Prostate gland (tissue), 2 donors: Measurements from ENCODE around the gene CHST12. TPM values are rescaled to one million over a fixed set of nuclear protein-coding genes. Genes with fewer than 3 reads are reported as not detected.

Experiments used
- DNase-seq: peaks from one replicate; pipeline ENCODE4 v3.0.0-alpha.2; 2019; ENCODE audit warnings: low spot score
- H3K27ac ChIP-seq, 2 donors: fragments of 200-600 bp; sonication (generic); 2 replicates each; pipeline ENCODE4 v1.5.1; 2017 to 2019
- H3K27me3 ChIP-seq: fragments of 200-600 bp; sonication (generic); replicated peaks from 2 replicates; pipeline ENCODE4 v1.5.1; 2019; ENCODE audit not compliant: insufficient read depth
- H3K36me3 ChIP-seq, 2 donors: fragments of 200-600 bp; sonication (generic); 1 replicate in 1 of 2; 2 replicates in 1 of 2; pipeline versions ENCODE4 v1.5.1 to v1.8.1; 2017 to 2019
- H3K4me1 ChIP-seq: fragments of 200-600 bp; sonication (generic); replicated peaks from 2 replicates; pipeline ENCODE4 v1.5.1; 2019
- H3K4me3 ChIP-seq, 2 donors: fragments of 200-600 bp; sonication (generic); 2 replicates each; pipeline ENCODE4 v1.5.1; 2017 to 2019
- H3K9me3 ChIP-seq: fragments of 200-600 bp; sonication (generic); 2 replicates; pipeline ENCODE4 v1.5.1; 2017
- POLR2A ChIP-seq: fragments of 450-650 bp; IDR thresholded peaks from one replicate; pipeline ENCODE4 v1.6.1; 2016; ENCODE audit warnings: antibody characterized with exemption, mild to moderate bottlenecking
- POLR2AphosphoS5 ChIP-seq: sonication (generic); formaldehyde crosslinking; IDR thresholded peaks from one replicate; pipeline ENCODE4 v1.6.1; 2017; ENCODE audit warnings: antibody characterized with exemption
- WGBS: methylation state at CpG from one replicate; pipeline ENCODE4 v1.1.5; 2018; 5-methylcytosine and 5-hydroxymethylcytosine counted together
- intact Hi-C: fragments of 100-400 bp; cut with DNase I; formaldehyde crosslinking; loops from one replicate; pipeline ENCODE4 v1.14.2; 2022
- total RNA-seq, 2 donors: library from RNA; depleted of rRNA; stranded (reverse); fragments of >200 nt; gene quantifications; one replicate each; pipeline ENCODE4 v1.1.0, GENCODE V29; 2016
- TF ChIP-seq, protein P1 (sequence below), 4 experiments: fragments of 200-600 bp in 2 of 4; fragments of 450-650 bp in 2 of 4; sonication (generic) in 2 of 4; IDR thresholded peaks; 1 replicate in 3 of 4; 2 replicates in 1 of 4; pipeline ENCODE4 v1.5.1; 2016 to 2019; ENCODE audit warnings: antibody characterized with exemption in 4 of 4, mild to moderate bottlenecking in 2 of 4, moderate library complexity in 2 of 4

CHST12 gene
- total RNA-seq, 2 donors from 2014 or later = 22.4 to 36.1 TPM

DNA sequence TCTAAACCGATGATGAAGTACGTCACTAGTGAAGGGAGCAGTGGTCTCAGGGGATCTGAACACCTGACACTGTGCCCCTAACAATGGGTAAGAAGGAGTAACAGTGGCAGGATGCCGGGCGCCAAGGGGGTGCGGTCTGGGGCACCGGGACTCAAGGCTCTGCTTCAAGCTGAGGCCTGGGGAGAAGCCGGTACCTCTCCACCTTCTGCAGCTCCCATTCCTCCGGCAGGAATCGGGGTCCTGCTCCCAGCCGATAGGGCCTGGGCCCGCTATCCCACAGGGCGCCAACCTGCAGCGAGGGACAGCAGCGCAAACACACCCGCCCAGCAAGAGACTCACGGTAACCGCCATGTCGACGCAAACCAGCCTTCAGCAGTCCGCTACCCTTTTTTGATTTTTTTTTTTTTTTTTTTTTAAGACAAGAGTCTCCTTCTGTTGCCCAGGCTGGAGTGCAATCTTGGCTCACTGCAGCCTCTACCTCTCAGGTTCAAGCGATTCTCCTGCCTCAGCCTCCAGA lies 8.8 kb upstream of the CHST12 start:
- no peak for DNase-seq
- no peaks in the 10 kb centered on the region for H3K4me1 ChIP-seq
- TF ChIP-seq POLR2AphosphoS5 (no peak), POLR2A (no peak)
- TF ChIP-seq, protein P1, sequence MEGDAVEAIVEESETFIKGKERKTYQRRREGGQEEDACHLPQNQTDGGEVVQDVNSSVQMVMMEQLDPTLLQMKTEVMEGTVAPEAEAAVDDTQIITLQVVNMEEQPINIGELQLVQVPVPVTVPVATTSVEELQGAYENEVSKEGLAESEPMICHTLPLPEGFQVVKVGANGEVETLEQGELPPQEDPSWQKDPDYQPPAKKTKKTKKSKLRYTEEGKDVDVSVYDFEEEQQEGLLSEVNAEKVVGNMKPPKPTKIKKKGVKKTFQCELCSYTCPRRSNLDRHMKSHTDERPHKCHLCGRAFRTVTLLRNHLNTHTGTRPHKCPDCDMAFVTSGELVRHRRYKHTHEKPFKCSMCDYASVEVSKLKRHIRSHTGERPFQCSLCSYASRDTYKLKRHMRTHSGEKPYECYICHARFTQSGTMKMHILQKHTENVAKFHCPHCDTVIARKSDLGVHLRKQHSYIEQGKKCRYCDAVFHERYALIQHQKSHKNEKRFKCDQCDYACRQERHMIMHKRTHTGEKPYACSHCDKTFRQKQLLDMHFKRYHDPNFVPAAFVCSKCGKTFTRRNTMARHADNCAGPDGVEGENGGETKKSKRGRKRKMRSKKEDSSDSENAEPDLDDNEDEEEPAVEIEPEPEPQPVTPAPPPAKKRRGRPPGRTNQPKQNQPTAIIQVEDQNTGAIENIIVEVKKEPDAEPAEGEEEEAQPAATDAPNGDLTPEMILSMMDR (IDR thresholded peaks at IDR 0.05) = no peak
- intact Hi-C loops = no loop called here
- H3K36me3 ChIP-seq = no peaks in the 10 kb centered on the region
- no peak overlapping the region for H3K27ac ChIP-seq
- H3K4me3 ChIP-seq = no peak overlapping the region
- WGBS = 93% methylated on average over 21 of the region's 21 CpGs
- no peaks in the 10 kb centered on the region for H3K27me3 ChIP-seq
- no peaks in the 10 kb centered on the region for H3K9me3 ChIP-seq

DNA sequence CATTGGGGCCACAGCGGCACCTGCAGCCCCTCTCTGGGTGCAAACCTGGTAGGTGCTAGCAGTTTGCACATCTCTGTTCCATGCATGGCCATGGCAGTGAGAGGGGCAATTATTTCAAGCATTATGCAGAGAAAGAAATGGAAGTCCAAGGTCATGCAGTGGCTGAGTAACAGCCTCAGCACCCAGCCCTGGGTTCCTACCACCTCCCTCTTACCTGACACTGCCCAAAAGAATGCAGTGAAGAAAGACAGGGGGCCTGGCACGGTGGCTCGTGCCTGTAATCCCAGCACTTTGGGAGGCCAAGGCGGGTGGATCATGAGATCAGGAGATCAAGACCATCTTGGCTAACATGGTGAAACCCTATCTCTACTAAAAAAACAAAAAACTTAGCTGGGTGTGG lies 4.9 kb upstream of the CHST12 start:
- H3K27me3 ChIP-seq = no peaks in the 10 kb centered on the region
- no peak overlapping the region for H3K4me3 ChIP-seq
- H3K4me1 ChIP-seq = no peaks in the 10 kb centered on the region
- 91% methylated on average over 4 of the region's 4 CpGs for WGBS
- no peak for TF ChIP-seq POLR2A
- TF ChIP-seq POLR2AphosphoS5 = no peak
- TF ChIP-seq, protein P1 (IDR thresholded peaks at IDR 0.05) = no peak
- no peaks in the 10 kb centered on the region for H3K36me3 ChIP-seq
- H3K9me3 ChIP-seq = no peaks in the 10 kb centered on the region
- no peak for DNase-seq
- intact Hi-C loops = no loop called here
- no peak overlapping the region for H3K27ac ChIP-seq

GRCh38 chr7:2399848-2400587 lies 3.4 kb upstream of the CHST12 start:
- WGBS = 17% methylated on average over 6 of the region's 6 CpGs
- Histone ChIP-seq H3K36me3 (no peaks in the 10 kb centered on the region), H3K27ac (peak overlapping the region; percentile 58 to 61), H3K9me3 (no peaks in the 10 kb centered on the region), H3K4me3 (no peak overlapping the region), H3K4me1 (peaks cover 7% of the 10 kb centered on the region), H3K27me3 (no peaks in the 10 kb centered on the region)
- TF ChIP-seq POLR2A (no peak), POLR2AphosphoS5 (peak; percentile 55)
- intact Hi-C loops = loop anchor here (5.0 kb wide), 1 partner anchor 48 kb away; the partner anchor contains the start of gene EIF3B
- peak; percentile 77 for DNase-seq

GRCh38 chr7:2402687-2403013 lies 761 bp upstream of the CHST12 start:
- H3K4me1 ChIP-seq = peaks cover 8% of the 10 kb centered on the region
- intact Hi-C loops = loop anchor here (5.0 kb wide), 1 partner anchor 50 kb away; the partner anchor contains the start of gene EIF3B
- TF ChIP-seq POLR2A = no peak
- TF ChIP-seq, protein P1 (IDR thresholded peaks at IDR 0.05) = no peak
- no peak for TF ChIP-seq POLR2AphosphoS5
- H3K36me3 ChIP-seq = no peaks in the 10 kb centered on the region
- H3K9me3 ChIP-seq = no peaks in the 10 kb centered on the region
- WGBS = 70% methylated on average over 6 of the region's 6 CpGs
- H3K27ac ChIP-seq = peak overlapping the region; percentile 45 to 69
- no peak for DNase-seq
- H3K27me3 ChIP-seq = no peaks in the 10 kb centered on the region
- peak overlapping the region; percentile 89 to 99 for H3K4me3 ChIP-seq

- Histone ChIP-seq H3K36me3 (no peaks in the 10 kb centered on the region), H3K27ac (peak overlapping the region; percentile 78 to 83), H3K9me3 (no peaks in the 10 kb centered on the region), H3K4me1 (peaks cover 8% of the 10 kb centered on the region), H3K27me3 (no peaks in the 10 kb centered on the region), H3K4me3 (peak overlapping the region; percentile 89 to 99)
- WGBS = under 1% methylated on average over 50 of the region's 71 CpGs
- TF ChIP-seq POLR2A (no peak), POLR2AphosphoS5 (no peak)
- TF ChIP-seq, protein P1 (IDR thresholded peaks at IDR 0.05) = peak in 2 of 4 experiments; percentile 12 to 19
- DNase-seq = no peak
- intact Hi-C loops = loop anchor here (5.0 kb wide), 1 partner anchor 52 kb away; the partner anchor contains the start of gene EIF3B
Observed at GRCh38 chr7:2403718-2404648, 572 bp downstream of the CHST12 start.
